Epithelial cell of esophagus (primary cell): ENCODE results near the gene SMC2.

Experiments used
- DNase-seq: peaks from one replicate; pipeline ENCODE4 v3.0.0; 2010; ENCODE audit warnings: low read depth
- H3K4me3 ChIP-seq: 2 replicates; pipeline ENCODE4 v1.5.1; 2011; ENCODE audit warnings: mild to moderate bottlenecking, low read length, control low read depth
- CTCF ChIP-seq: IDR thresholded peaks from 2 replicates; pipeline ENCODE4 v1.5.1; 2011; ENCODE audit warnings: low read depth, mild to moderate bottlenecking, low read length, control low read depth, inconsistent platforms; ENCODE audit not compliant: insufficient read depth; ENCODE audit errors: missing control alignments

The SMC2 gene

DNA sequence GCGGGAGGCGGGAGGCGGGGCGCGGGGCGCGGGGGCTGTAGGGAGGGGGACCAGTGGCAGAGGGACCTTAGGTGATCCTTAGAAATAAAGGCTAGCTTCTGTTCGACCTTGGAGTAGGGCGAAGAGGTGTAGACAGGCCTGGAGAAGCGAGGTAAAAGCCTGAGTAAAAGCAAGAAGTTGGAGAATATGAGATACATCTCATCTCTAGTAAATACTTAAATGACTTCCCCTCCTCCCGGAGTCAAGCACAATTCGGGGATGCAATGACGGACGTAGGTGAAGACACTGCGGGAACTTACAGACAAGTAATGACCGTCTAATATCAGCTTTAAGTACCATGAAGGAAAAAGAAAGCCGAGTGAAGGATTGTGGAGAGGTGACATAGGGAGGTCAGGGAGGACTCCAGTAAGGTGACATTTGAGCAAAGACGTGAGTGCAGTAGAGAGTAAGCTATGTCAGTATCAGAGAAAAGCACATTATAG lies 466 bp downstream of the SMC2 start:
- peak; percentile 12 for DNase-seq
- H3K4me3 ChIP-seq: peak overlapping the region; percentile 81
- TF ChIP-seq CTCF: no peak

- no peak for TF ChIP-seq CTCF
- DNase-seq: no peak
- H3K4me3 ChIP-seq: no peak overlapping the region
These were observed 5.5 kb downstream of the SMC2 start for GRCh38 chr9:104099630-104100029.

- no peak for TF ChIP-seq CTCF
These were observed 10.3 kb downstream of the SMC2 start for GRCh38 chr9:104104360-104104759.

DNA sequence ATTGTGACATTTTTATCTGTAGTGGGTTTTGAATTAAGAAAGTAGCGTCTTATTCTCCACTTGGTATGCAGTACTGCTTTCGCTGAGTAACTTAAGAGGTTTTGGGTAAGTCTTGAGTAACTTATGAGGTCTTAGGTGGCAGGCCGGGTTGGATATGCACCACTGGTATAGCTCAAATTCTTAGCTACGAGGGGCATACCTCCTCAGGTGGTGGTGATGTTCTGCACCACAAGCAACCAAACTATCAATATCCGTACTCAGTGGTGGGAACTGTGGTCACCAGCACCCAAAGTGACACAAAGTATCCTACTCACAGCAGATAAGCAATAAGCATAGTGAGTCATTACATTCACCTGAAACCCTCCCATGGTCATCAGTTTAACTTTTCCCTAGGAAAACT lies 13.7 kb downstream of the SMC2 start:
- no peak overlapping the region for H3K4me3 ChIP-seq
- no peak for TF ChIP-seq CTCF
- no peak for DNase-seq

More at GRCh38 chr9:104104360-104104759, 10.3 kb downstream of the SMC2 start:
- no peak overlapping the region for H3K4me3 ChIP-seq
- DNase-seq: no peak

- no peak for DNase-seq
- no peak for TF ChIP-seq CTCF
- H3K4me3 ChIP-seq: no peak overlapping the region
These were observed 14.2 kb downstream of the SMC2 start for GRCh38 chr9:104108315-104108714.

DNA sequence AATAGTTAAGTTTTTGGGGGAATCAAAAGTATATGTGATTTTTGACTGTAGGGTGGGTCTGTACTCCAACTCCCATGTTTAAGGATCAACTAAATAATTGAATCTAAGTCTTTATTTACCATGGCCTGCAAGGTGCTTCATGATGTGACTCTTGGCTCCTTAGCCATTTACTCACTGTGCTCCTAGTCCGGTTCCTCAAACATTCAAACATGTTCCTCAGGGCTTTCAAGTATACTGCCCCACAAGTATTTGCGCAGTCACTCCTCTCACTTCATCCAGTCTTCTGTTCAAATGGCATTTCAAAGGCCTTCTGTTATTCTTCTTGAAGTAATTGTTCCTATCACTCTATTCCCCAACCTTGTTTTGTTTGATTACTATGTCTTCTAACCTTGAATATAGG lies 16.4 kb downstream of the SMC2 start:
- TF ChIP-seq CTCF: no peak
- no peak for DNase-seq
- H3K4me3 ChIP-seq: no peak overlapping the region

DNA sequence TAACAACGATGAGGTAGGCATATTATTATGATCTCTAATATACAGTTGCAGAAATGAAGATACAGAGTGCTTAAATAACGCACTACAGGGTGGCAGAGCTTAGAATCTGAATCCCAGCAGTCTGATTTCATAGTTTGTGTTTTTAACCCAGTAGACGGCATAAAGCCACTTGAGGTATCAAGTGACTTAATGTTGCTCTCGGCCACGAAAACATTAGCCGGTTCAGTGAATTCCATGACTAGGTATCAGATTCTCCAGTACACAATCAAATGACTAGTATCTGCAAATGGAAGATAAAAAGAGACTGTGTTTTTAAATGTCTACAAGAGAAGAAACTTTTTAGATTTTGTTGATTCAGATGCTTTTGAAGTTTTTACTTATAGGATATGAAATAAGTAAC lies 24.8 kb downstream of the SMC2 start:
- no peak overlapping the region for H3K4me3 ChIP-seq
- DNase-seq: no peak
- TF ChIP-seq CTCF: no peak
